Measurements from ENCODE around the gene ARSK. TPM values are rescaled to one million over a fixed set of nuclear protein-coding genes. Genes with fewer than 3 reads are reported as not detected.

The ARSK gene
- total and polyA plus RNA-seq, 2 of the 13 experiments (the other 11 are each of a cell fraction or from before 2014, with no cell fraction given), result 7.9 TPM

DNA sequence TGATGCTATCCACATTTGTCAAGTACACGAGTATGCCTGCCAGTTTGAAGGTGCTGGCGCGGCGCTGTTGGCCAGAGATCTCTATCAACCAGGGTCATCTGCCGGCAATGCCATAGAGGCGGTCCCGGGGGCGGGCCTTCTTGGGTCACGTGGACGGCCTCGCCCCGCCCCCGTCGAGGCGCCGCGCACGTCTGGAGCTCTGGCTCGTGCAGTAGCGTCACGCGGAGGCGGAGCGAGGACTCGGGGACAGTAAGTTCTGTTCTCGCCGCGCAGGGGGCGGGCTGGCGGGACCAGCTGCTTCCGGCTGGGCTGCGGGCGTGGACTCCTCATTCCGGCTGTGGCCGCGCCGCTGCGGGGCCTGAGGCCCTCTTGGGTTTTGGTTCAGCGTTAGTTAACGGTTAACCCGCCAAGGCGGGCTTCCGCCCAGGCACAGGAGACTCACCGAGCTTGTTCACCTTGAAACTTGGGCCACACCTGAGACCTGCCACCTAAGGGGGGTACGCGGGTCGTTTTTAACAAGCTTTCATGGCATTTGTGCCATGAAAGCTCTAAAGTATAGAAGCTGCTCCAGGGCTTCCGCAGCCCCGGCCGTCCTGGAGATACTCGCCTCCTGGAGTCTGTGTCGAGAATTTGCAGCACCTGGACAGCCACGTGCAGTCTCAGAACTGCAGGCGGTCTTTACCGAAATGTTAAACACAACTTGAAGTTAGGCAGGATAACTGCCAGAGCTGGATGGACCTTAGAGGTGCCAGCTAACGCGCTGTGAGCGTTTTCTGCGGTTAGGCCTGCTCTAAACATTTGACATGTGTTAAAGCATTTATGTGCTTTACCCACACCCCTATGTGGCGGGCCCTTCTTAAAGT lies 91.9 kb downstream of the ARSK start, which contains the start of gene RFESD (continued):
- TF ChIP-seq, protein P1, sequence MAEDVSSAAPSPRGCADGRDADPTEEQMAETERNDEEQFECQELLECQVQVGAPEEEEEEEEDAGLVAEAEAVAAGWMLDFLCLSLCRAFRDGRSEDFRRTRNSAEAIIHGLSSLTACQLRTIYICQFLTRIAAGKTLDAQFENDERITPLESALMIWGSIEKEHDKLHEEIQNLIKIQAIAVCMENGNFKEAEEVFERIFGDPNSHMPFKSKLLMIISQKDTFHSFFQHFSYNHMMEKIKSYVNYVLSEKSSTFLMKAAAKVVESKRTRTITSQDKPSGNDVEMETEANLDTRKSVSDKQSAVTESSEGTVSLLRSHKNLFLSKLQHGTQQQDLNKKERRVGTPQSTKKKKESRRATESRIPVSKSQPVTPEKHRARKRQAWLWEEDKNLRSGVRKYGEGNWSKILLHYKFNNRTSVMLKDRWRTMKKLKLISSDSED (CRISPR knock-in tag; IDR thresholded peaks at IDR 0.05), result no peak
- TF ChIP-seq CBX2 (IDR thresholded peaks at IDR 0.05; ENCODE audit: low read depth, low read length) (no peak), CBX2 (CRISPR knock-in tag; IDR thresholded peaks at IDR 0.05; ENCODE audit: low read depth) (no peak), CREM (IDR thresholded peaks at IDR 0.05) (no peak; the same call in 1 of the 2 replicates), CREM (CRISPR knock-in tag; IDR thresholded peaks at IDR 0.05) (no peak), ETV5 (CRISPR knock-in tag; IDR thresholded peaks at IDR 0.05; ENCODE audit: borderline replicate concordance) (peak; percentile 99), ZNF607 (CRISPR knock-in tag; IDR thresholded peaks at IDR 0.05; ENCODE audit: borderline replicate concordance) (peak; percentile 68; the same call in 1 of the 2 replicates), CCDC6 (CRISPR knock-in tag; IDR thresholded peaks at IDR 0.05) (peak; percentile 56; the same call in 1 of the 2 replicates), ZNF850 (CRISPR knock-in tag; conservative IDR thresholded peaks at IDR 0.05) (no peak), NFE2L2 (IDR thresholded peaks at IDR 0.05; ENCODE audit: low read length) (no peak), MYC (CRISPR knock-in tag; IDR thresholded peaks at IDR 0.05; ENCODE audit: borderline replicate concordance) (peak; percentile 83), ZNF891 (CRISPR knock-in tag; IDR thresholded peaks at IDR 0.05) (peak; percentile 45), KDM5A (IDR thresholded peaks at IDR 0.05; ENCODE audit: borderline replicate concordance, low read length) (no peak), ZNF567 (CRISPR knock-in tag; IDR thresholded peaks at IDR 0.05; ENCODE audit: borderline replicate concordance) (no peak)
- TF ChIP-seq, protein P2, sequence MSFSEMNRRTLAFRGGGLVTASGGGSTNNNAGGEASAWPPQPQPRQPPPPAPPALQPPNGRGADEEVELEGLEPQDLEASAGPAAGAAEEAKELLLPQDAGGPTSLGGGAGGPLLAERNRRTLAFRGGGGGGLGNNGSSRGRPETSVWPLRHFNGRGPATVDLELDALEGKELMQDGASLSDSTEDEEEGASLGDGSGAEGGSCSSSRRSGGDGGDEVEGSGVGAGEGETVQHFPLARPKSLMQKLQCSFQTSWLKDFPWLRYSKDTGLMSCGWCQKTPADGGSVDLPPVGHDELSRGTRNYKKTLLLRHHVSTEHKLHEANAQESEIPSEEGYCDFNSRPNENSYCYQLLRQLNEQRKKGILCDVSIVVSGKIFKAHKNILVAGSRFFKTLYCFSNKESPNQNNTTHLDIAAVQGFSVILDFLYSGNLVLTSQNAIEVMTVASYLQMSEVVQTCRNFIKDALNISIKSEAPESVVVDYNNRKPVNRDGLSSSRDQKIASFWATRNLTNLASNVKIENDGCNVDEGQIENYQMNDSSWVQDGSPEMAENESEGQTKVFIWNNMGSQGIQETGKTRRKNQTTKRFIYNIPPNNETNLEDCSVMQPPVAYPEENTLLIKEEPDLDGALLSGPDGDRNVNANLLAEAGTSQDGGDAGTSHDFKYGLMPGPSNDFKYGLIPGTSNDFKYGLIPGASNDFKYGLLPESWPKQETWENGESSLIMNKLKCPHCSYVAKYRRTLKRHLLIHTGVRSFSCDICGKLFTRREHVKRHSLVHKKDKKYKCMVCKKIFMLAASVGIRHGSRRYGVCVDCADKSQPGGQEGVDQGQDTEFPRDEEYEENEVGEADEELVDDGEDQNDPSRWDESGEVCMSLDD (CRISPR knock-in tag; IDR thresholded peaks at IDR 0.05; ENCODE audit: borderline replicate concordance), result no peak
- TF ChIP-seq, protein P3, sequence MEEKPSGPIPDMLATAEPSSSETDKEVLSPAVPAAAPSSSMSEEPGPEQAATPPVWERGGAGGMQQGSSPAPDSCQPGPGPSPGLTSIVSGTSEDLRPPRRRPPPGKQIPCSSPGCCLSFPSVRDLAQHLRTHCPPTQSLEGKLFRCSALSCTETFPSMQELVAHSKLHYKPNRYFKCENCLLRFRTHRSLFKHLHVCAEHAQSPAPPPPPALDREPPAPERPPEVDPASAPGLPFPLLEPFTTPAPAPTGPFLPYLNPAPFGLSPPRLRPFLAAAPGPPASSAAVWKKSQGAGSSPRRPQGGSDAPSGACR (CRISPR knock-in tag; IDR thresholded peaks at IDR 0.05), result 0 out of 2 replicates have a peak, but pooled peaks have one; percentile 87
- TF ChIP-seq, protein P4, sequence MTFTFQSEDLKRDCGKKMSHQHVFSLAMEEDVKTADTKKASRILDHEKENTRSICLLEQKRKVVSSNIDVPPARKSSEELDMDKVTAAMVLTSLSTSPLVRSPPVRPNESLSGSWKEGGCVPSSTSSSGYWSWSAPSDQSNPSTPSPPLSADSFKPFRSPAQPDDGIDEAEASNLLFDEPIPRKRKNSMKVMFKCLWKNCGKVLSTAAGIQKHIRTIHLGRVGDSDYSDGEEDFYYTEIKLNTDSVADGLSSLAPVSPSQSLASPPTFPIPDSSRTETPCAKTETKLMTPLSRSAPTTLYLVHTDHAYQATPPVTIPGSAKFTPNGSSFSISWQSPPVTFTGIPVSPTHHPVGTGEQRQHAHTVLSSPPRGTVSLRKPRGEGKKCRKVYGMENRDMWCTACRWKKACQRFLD (CRISPR knock-in tag; IDR thresholded peaks at IDR 0.05; ENCODE audit: borderline replicate concordance), result peak; percentile 69; the same call in 1 of the 2 replicates
- TF ChIP-seq, protein P5, sequence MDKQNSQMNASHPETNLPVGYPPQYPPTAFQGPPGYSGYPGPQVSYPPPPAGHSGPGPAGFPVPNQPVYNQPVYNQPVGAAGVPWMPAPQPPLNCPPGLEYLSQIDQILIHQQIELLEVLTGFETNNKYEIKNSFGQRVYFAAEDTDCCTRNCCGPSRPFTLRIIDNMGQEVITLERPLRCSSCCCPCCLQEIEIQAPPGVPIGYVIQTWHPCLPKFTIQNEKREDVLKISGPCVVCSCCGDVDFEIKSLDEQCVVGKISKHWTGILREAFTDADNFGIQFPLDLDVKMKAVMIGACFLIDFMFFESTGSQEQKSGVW (CRISPR knock-in tag; IDR thresholded peaks at IDR 0.05; ENCODE audit: borderline replicate concordance), result no peak
- TF ChIP-seq, protein P6, sequence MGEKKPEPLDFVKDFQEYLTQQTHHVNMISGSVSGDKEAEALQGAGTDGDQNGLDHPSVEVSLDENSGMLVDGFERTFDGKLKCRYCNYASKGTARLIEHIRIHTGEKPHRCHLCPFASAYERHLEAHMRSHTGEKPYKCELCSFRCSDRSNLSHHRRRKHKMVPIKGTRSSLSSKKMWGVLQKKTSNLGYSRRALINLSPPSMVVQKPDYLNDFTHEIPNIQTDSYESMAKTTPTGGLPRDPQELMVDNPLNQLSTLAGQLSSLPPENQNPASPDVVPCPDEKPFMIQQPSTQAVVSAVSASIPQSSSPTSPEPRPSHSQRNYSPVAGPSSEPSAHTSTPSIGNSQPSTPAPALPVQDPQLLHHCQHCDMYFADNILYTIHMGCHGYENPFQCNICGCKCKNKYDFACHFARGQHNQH (CRISPR knock-in tag; IDR thresholded peaks at IDR 0.05), result peak; percentile 90

Data from HepG2 (cell line).